Adrenal gland (tissue), 12 donors: ENCODE results near the gene AMOT. TPM values are rescaled to one million over a fixed set of nuclear protein-coding genes. Genes with fewer than 3 reads are reported as not detected.

ENCODE experiments used
- DNase-seq, 7 donors: peaks; one replicate each; pipeline ENCODE4 v3.0.0-alpha.2; 2019 to 2020
- H3K27ac ChIP-seq, 5 donors: fragments of 200-600 bp; sonication (generic) in 4 of 5; 1 replicate in 3 of 5; 2 replicates in 2 of 5; pipeline versions ENCODE4 v1.5.1 to v1.8.0; 2016 to 2020; ENCODE audit warnings: mild to moderate bottlenecking in 1 of 5
- H3K27me3 ChIP-seq: fragments of 200-600 bp; 2 replicates; pipeline ENCODE4 v1.8.0; 2021
- H3K36me3 ChIP-seq, 2 donors: fragments of 200-600 bp; replicated peaks in 1 of 2; 1 replicate in 1 of 2; 2 replicates in 1 of 2; pipeline versions ENCODE4 v1.5.1 to v1.8.0; 2018 to 2022
- H3K4me1 ChIP-seq, 2 donors: fragments of 200-600 bp; replicated peaks in 1 of 2; 1 replicate in 1 of 2; 2 replicates in 1 of 2; pipeline versions ENCODE4 v1.5.1 to v1.8.0; 2018 to 2021
- H3K4me3 ChIP-seq, 4 donors: fragments of 200-600 bp; sonication (generic) in 3 of 4; one replicate each; pipeline ENCODE4 v1.5.1; 2016 to 2018
- H3K9me3 ChIP-seq, 3 donors: fragments of 200-600 bp; sonication (generic) in 1 of 3; replicated peaks in 1 of 3; 1 replicate in 2 of 3; 2 replicates in 1 of 3; pipeline versions ENCODE4 v1.5.1 to v1.8.0; 2016 to 2021
- POLR2A ChIP-seq, 2 donors: fragments of 450-650 bp; IDR thresholded peaks; one replicate each; pipeline ENCODE4 v1.6.1; 2017; ENCODE audit warnings: antibody characterized with exemption in 2 of 2, mild to moderate bottlenecking in 2 of 2, moderate library complexity in 1 of 2
- WGBS, 4 donors: extraction: QIAGEN DNeasy Blood & Tissue Kit in 2 of 4; methylation state at CpG; one replicate each; pipeline versions ENCODE4 v1.1.5 to v1.1.7; 2013 to 2017; 5-methylcytosine and 5-hydroxymethylcytosine counted together
- intact Hi-C, 2 donors: fragments of 100-400 bp; cut with DNase I; formaldehyde crosslinking; loops; one replicate each; pipeline versions ENCODE4 v1.14.1 to v1.15.0; 2022 to 2023
- polyA plus RNA-seq, 3 donors: library from polyadenylated mRNA; stranded (reverse); fragments of 200-250 nt in 2 of 3; fragments of 350-450 nt in 1 of 3; fragmentation: Illumina TruSeq in 1 of 3; extraction: RNeasy Lipid Tissue Mini Kit (QIAGEN cat#74804) in 1 of 3; gene quantifications; one replicate each; pipeline ENCODE4 v1.2.3, GENCODE V29; 2013 to 2014
- small RNA-seq, 2 donors: library from RNA; depleted of rRNA; stranded (forward); fragments of <200 nt; gene quantifications; one replicate each; pipeline ENCODE3, GENCODE V24; 2016
- total RNA-seq, 9 donors: library from RNA; depleted of rRNA in 4 of 9; stranded (reverse); fragments of >200 nt in 4 of 9; fragments of 120-200 nt in 1 of 9; fragmentation: NEBNext Ultra II Directional in 1 of 9; extraction: Animal tissue kit (Norgen Biotek cat#: 25700) in 1 of 9; gene quantifications; one replicate each; pipeline versions ENCODE4 v1.1.0 to v1.2.4, GENCODE V29; 2013 to 2023
- TF ChIP-seq, protein P1 (sequence below), 6 experiments: fragments of 450-650 bp in 4 of 6; fragments of 200-600 bp in 2 of 6; sonication (generic) in 1 of 6; IDR thresholded peaks; 1 replicate in 5 of 6; 2 replicates in 1 of 6; pipeline versions ENCODE4 v1.5.1 to v1.8.0; 2016 to 2021; ENCODE audit warnings: antibody characterized with exemption in 6 of 6, mild to moderate bottlenecking in 2 of 6, moderate library complexity in 1 of 6
- donor health status: healthy with polysubstance abuse.
- donor health status: Bipolar disorder and iron deficiency.
- donor health status: DM: yes; HTN: yes; CAD: no.
- donor health status: DM: no; HTN: no; CAD: no.
- donor health status: DM: no; HTN: no; CAD: no.
- donor health status: DM: yes; HTN: yes; CAD: no.

Gene AMOT
- total and polyA plus RNA-seq, 12 donors = 0.61 to 11.7 (median 5.6) TPM

DNA sequence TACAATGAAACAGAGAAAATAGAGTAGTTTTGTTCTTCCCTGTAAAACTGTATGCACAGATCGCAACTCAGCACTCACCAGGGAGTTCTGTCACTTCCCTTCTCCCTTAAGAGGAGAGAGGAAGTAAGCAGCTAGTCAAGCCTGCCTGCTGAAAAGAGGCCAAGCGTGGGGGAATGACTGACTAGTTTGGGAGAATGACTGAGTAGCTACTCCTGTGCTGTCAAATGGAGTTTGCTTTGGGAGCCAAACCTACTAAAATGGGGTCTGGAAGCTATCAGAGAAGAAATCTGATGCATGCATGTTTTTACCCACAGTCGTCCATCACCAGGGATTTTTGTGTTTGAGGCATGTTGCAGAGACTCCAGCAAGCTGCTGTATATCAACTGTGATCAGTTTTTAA is 106.3 kb downstream of the AMOT start:
- intact Hi-C loops = no loop called here
- H3K4me3 ChIP-seq = no peak overlapping the region
- peak in 4 of 7 donors; percentile 4 to 20 (median 14) for DNase-seq
- H3K27me3 ChIP-seq = peaks cover 14% of the 10 kb centered on the region
- no peaks in the 10 kb centered on the region for H3K4me1 ChIP-seq
- TF ChIP-seq, protein P1, sequence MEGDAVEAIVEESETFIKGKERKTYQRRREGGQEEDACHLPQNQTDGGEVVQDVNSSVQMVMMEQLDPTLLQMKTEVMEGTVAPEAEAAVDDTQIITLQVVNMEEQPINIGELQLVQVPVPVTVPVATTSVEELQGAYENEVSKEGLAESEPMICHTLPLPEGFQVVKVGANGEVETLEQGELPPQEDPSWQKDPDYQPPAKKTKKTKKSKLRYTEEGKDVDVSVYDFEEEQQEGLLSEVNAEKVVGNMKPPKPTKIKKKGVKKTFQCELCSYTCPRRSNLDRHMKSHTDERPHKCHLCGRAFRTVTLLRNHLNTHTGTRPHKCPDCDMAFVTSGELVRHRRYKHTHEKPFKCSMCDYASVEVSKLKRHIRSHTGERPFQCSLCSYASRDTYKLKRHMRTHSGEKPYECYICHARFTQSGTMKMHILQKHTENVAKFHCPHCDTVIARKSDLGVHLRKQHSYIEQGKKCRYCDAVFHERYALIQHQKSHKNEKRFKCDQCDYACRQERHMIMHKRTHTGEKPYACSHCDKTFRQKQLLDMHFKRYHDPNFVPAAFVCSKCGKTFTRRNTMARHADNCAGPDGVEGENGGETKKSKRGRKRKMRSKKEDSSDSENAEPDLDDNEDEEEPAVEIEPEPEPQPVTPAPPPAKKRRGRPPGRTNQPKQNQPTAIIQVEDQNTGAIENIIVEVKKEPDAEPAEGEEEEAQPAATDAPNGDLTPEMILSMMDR (IDR thresholded peaks at IDR 0.05) = no peak
- no peak for TF ChIP-seq POLR2A (IDR thresholded peaks at IDR 0.05)
- no peak overlapping the region for H3K27ac ChIP-seq
- 30 to 35% (median 32%) methylated on average over 3 of the region's 3 CpGs for WGBS, 4 donors
- H3K9me3 ChIP-seq = no peaks in the 10 kb centered on the region
- H3K36me3 ChIP-seq = no peaks in the 10 kb centered on the region

DNA sequence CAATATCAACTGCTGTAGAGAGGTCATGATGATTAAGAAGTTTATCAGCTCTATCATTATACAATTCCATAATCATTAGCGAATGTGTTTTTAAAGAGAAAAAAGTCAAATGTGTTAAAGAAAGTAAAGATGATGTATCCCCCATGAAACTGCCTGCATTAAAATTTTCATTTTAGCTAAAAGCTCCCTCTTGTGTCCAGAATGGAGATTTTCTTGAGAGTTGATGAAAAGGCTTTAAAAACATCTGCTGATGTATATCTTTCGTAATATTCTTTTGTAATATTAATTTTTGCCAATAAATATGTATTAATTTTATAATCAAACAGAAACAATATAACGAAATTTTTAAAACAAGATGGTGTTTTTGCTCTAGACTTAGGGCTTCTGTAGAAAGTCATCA is 108.8 kb downstream of the AMOT start:
- H3K27me3 ChIP-seq = peaks cover 8% of the 10 kb centered on the region
- no peaks in the 10 kb centered on the region for H3K4me1 ChIP-seq
- H3K9me3 ChIP-seq = no peaks in the 10 kb centered on the region
- no peaks in the 10 kb centered on the region for H3K36me3 ChIP-seq
- TF ChIP-seq POLR2A (IDR thresholded peaks at IDR 0.05) = no peak
- TF ChIP-seq, protein P1 (IDR thresholded peaks at IDR 0.05) = peak in 3 of 6 experiments; percentile 10 to 34 (median 21)
- intact Hi-C loops = no loop called here
- H3K4me3 ChIP-seq = no peak overlapping the region
- no peak overlapping the region for H3K27ac ChIP-seq
- no peak for DNase-seq
- WGBS, 4 donors = 45 to 72% (median 53%) methylated on average over 3 of the region's 3 CpGs

Small RNAs within 50 kb of the gene (small RNA-seq; reads per million reads assigned to genes)
- 0 reads per million in 2 donors for gene RN7SL266P

Other genes starting within 250 kb of the AMOT start
- gene LHFPL1, start 160.9 kb downstream of the AMOT start, total RNA-seq = under 1 TPM in 5 of 9 donors, not detected in 4; 0.11 to 0.96 (median 0.23) TPM
- under 1 TPM; 0.07 to 0.24 (median 0.20) TPM for gene LHFPL1, start 160.9 kb downstream of the AMOT start, polyA plus RNA-seq